Amygdala (tissue), 56 donors: ENCODE measurements around the gene CEP83.
"Not testable (repeated sequence)": the region's sequence is repeated elsewhere in the genome, so short reads cannot be mapped to it uniquely, and the experiment has no call there.

ENCODE experiments used
- DNase-seq, 56 donors: peaks; one replicate each; lab custom pipeline; 2025; lab: John Stamatoyannopoulos, UW

CEP83 gene

GRCh38 chr12:94434171-94434570 is 25.5 kb downstream of the CEP83 start:
- no peak for DNase-seq

DNA sequence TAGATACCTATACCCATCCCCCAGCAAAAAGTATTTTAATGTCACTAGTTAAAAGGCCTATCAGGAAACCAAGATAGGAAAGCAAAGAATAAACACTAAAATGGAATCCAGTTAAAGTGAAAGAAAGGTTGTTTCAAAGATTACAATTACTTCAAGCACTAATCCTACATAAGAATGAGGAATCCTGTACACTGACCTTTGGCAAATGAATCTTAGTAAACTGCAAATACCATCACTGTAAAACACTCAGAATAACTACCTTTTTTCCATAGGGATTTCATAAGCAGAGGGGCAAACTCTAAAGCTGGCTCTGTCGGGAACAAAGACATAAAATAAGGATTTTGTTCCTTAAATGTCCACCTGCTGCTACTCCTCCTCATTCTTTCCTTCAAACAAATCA is 25.9 kb downstream of the CEP83 start:
- no peak for DNase-seq

- no peak for DNase-seq
Measured at GRCh38 chr12:94430304-94430703, 29.4 kb downstream of the CEP83 start.

DNA sequence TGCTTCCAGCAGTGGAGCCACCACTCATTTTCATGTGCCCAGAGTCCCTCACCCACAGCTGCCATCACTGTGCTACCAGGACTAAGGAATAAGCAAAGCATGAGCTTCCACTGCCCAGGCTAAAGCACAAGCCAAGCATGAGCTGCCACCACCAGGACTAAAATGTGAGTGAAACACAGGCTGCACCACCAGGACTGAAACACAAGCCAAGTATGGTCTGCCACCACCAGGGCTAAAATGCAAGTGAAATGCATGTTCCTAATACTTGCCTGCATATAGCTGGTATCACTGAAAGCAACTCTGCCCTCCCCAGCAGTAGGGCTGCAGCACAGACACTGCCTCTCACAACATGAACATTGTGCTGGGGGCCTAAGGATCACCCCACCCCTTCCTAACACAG is 30.0 kb downstream of the CEP83 start:
- no peak for DNase-seq

DNA sequence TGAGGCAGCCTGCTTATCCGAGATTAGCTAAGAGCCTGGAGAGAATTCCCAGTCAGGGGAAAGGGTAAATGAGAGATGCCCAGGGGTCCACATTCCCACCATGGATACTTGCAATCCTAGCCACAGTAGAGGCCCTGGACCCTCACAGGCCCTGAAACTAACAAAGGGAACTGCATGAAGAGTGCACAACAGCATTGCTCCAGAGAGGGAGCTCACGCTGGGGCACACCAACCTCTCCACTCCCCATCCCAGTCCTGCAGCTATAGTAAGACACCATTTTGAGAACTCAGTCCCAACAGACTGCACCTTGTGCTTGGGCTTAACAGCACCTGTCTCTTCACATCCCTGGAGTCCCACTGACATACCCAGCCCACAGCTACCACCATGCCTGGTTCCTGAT is 30.5 kb downstream of the CEP83 start:
- no peak for DNase-seq

DNA sequence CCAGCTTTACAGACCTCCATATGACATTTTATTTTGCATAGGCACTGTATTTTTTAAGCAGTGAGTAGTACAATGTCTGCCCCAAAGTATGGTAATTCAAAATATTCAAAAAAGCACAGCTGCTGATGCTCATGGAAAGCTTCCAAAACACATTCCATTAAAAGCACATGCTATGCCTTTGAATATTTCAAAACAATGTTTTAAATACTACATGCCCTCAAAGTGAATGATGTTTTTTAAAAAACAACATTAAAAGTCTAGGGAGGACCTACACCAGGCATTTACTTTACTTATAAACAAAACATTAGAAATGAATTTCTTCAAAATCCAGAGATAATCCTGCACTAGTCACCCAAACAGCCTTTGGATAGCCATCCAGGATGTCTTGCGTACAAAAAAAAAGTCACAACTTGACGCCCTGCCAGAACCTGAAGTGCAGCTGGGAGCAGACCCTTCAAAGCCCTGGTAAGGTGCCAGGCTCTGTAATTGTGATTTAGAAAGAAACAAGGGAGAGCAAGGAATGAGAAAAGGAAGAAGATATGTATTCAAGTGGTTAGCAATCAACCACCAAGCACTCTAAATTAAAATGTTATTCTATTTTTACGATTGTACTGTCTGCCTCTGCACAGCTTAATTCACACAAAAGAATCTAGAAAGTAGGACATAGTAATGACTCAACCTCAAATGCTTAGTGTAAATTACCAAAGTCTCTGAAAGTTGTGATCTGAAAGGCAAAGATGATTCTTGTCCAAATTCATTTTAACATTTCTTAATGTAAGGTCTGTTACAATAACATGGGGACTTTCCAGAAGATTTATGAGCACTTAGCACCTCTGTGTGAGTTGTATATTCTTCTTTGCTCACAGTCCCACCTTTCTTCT is 31.9 kb downstream of the CEP83 start:
- peak in 2 of 56 donors; percentile 8 to 12 for DNase-seq

DNA sequence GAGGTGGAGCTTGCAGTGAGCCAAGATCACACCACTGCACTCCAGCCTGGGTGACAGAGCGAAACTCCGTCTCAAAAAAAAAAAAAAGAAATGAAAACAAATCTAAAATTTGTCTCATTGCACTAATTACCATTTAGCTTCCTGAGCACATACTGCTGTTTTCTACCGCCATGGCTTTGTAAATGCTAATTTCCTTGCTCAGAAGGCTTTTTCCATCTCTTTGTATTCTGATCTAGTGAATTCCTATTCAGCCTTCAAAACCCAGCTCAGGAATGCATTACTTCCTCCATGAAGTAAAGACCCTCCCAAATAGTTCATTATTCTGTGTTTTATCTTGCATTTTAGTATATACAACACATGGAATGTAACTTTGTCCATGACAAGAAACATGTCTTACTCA is 33.6 kb downstream of the CEP83 start:
- DNase-seq = no peak

DNA sequence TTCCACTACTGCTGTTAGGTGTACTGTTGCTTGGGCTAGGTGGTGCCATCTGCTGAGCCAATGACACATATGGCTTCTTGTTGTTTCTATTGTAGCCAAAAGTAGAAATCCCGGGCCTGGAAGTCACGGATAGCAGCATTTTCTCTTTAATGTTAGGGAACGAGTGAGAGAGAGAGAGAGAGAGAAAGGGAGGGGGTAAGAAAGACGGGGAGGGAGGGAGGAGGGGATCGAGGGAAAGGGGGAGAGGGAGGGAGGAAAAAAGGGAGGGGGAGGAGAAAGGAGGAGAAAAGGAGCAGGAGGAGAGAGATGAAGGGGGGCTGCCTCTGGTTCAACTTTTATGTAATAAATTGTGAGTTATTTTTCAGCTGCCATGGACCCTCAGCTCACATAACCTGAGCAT is 34.8 kb downstream of the CEP83 start:
- DNase-seq = not testable (repeated sequence)

DNA sequence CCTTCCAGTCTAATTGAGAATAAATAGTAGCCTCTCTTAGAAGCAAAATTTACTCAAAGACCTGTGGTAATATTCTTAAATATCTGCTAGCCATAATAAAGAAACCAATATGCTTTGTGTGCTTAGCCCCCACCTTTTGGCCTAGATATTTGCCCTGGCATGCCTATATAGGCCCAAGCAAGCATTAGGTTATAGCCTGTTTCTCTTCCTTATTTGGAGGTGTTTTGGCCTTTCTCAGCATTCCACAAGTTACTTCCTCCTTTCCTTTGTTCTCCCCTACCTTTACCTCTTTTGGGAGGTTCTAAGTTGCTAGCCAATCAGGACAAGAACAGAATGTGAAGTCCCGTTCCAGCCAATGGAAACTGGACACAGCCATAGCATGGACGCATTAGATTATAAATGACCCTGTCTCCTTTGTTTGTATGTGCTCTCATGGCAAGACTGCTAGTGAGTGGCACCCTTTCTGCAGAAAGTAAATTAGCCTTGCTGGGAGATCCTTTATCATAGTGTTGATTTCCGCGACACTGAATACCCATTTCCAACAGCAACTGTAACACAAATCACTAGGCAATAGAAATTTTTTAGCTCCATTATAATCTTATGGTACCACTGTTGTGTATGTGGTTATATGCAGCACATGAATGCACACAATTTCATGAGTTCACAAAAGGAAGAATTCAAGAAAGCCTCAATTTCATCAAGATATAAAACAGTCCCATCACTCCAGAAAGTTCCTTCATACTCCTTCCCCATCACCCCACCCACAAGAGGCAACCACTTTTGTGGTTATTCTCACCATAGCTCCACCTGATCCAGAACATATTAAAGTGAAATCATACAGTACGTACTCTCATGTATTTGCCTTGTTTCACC is 37.6 kb downstream of the CEP83 start:
- no peak for DNase-seq

GRCh38 chr12:94418517-94418916 is 41.1 kb downstream of the CEP83 start:
- no peak for DNase-seq

GRCh38 chr12:94416613-94417012 is 43.1 kb downstream of the CEP83 start:
- no peak for DNase-seq

DNA sequence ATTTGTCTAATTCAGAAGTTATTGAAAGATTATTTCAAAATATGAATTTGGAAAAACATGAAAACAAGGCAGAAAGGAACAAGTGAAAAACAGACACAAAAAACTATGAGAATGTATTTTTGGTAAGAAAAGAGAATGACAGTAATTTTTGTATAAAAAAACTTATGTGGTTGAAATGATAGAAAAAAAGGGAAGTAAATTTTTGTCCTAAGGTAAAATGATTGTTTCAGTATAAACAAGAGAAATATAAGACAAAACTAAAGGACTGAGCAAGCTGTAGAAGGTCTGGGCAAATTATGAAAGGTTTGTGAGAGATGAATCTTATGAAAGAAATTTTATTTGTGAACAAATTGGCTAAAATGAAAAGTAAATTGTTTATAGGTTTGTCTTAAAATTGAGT is 44.6 kb downstream of the CEP83 start:
- DNase-seq = no peak

DNA sequence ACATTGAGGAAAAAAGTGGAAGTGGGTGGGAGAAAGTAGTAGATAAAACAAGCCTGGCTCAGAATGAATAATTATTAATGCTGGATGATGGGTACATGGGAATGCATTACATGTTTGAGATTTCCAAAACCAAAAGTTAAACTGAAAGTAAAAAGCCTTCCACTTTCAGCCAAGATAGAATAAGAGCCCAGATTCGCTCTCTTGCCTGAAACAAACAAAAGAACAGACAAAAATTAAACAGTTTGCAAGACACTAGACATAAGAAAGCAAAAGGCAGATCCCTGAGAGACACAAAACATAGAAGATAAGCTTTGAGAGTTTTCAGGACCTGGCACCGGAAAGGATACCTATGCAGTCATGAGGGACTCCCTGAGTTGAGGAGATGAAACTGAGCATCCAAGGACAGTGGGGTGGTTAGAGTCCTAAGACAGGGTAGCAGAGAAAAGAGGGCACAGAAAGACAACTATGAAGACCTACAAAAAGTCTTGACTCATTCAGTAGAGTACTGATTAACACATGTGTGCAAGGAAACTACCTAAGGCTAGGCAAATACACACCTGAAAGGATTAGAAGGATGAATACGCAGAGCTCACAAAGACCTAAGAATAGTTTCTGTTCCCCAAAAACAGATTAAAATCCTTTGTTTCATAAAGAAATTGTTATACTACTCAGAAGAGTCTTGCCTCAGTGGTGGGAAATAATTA is 54.1 kb downstream of the CEP83 start:
- no peak for DNase-seq

DNA sequence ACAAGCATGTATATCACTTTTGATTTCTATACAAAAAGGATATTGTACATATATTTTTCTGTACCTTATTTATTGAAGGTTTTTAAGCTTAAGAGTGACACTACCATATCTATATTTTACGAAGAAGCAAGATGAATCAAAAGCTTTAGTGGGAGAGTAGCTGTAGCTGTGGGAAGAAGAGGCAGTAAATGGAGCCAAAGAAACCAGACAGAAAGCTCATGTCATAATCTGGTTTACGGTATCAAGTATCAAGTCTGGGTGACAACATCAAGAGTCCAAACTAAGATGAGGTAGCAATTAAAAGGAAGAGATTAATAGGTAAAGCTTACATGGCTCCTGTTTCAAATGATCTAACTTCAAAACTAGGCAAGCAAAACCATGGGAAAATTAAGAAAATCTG is 54.8 kb downstream of the CEP83 start:
- DNase-seq = no peak

GRCh38 chr12:94401326-94401725 is 58.3 kb downstream of the CEP83 start:
- DNase-seq = no peak

DNA sequence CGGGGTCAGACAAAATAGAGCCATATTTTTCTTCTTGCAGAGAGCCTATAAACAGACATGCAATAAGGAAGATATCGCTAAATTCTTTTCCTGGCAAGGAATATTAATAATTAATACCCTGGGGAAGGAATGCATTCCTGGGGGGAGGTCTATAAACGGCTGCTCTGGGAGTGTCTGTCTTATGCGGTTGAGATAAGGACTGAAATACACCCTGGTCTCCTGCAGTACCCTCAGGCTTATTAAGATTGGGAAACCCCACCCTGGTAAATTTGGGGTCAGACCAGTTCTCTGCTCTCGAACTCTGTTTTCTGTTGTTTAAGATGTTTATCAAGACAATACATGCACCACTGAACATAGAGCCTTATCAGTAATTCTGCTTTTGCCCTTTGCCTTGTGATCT is 61.0 kb downstream of the CEP83 start:
- DNase-seq = not testable (repeated sequence)

DNA sequence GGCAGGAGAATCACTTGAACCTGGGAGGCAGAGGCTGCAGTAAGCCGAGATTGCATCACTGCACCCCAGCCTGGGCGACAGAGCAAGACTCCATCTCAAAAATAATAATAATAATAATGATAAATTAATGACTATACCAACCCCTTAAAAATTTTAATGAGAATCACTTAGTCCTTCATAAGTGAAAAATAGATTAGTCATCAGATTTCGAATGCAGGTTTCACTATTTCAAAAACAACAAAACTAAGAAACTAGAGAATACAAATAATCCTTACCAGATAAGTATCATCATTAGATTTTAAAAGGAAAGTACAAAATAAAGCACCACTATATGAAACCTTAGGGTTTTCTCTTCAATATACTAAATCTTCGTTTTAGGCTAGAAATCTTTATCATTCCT is 62.3 kb downstream of the CEP83 start:
- no peak for DNase-seq

DNA sequence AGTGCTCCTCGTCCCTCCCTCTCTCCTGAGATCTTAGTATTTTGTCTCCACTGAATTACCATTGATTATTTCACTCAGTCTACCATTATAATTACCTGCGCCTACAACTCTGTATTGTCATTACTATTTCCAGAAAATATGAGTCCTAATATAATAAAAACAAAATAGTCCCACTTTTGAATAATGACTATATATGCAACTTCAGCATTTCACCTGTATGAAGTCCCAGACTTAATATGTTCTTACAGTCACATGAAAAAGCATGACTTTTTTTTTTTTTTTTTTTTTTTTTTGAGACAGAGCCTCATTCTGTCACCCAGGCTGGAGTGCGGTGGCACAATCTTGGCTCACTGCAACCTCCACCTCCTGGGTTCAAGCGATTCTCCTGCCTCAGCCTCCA is 63.7 kb downstream of the CEP83 start:
- not testable (repeated sequence) for DNase-seq

DNA sequence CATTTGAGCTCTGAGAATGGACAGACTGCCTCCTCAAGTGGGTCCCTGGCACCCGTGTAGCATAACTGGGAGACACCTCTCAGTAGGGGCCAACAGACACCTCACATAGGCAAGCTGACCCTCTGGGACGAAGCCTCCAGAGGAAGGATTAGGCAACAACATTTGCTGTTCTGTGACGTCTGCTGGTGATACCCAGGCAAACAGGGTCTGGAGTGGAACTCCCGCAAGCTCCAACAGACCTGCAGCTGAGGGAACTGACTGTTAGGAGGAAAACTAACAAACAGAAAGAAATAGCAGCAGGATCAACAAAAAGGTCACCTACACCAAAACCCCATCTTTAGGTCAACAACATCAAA is 69.6 kb downstream of the CEP83 start:
- DNase-seq = no peak

DNA sequence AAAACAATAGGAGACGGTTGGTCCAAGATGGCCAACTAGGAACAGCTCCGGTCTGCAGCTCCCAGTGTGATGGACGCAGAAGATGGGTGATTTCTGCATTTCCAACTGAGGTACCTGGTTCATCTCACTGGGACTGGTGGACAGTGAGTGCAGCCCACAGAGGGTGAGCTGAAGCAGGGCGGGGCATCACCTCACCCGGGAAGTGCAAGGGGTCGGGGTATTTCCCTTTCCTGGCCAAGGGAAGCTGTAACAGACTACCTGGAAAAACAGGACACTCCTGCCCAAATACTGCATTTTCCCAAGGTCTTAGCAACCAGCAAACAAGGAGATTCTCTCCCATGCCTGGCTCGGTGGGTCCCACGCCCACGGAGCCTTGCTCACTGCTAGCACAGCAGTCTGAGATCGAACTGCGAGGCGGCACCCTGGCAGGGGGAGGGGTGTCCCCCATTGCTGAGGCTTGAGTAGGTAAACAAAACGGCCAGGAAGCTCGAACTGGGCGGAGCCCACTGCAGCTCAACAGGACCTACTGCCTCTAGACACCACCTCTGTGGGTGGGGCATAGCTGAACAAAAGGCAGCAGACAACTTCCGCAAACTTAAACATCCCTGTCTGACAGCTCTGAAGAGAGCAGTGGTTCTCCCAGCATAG is 70.1 kb downstream of the CEP83 start:
- DNase-seq = not testable (repeated sequence)

DNA sequence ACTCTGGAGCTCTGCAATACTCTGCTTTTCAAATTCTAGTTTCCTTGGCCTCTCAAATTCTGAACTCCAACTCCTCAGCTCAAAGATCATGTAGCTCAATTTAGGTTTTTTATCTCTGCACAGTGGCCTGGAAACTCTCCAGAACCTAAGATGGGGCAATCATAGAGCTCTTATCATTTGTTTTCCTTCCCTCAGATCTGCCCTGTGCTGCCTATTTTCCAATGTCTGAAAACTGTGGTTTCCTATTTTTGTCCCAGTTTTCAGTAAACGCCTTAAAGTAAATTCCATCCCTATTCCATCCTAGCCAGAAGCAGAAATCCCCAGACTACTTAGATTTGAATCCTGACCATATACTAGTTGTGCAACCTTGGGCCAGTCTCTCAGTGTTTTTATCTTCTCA is 73.2 kb downstream of the CEP83 start:
- no peak for DNase-seq
